CD4-positive, alpha-beta T cell treated with Interleukin-6 for 4 hours (primary cell): ENCODE measurements around the gene ITIH6.
"Not testable (repeated sequence)": the region's sequence is repeated elsewhere in the genome, so short reads cannot be mapped to it uniquely, and the experiment has no call there.

ENCODE experiments used
- DNase-seq: peaks from one replicate; pipeline ENCODE4 v3.0.0-alpha.2; 2020; ENCODE audit warnings: mixed read lengths

Gene ITIH6

GRCh38 chrX:54807524-54808108, 9.6 kb upstream of the ITIH6 start, which contains the start of gene MAGED2:
MAGED2 (plus strand) TSS chrX:54807745; CDS start chrX:54809332, 1,587 bp downstream.
- peak; percentile 70 for DNase-seq

GRCh38 chrX:54799046-54799445, 991 bp upstream of the ITIH6 start:
- DNase-seq: no peak

DNA sequence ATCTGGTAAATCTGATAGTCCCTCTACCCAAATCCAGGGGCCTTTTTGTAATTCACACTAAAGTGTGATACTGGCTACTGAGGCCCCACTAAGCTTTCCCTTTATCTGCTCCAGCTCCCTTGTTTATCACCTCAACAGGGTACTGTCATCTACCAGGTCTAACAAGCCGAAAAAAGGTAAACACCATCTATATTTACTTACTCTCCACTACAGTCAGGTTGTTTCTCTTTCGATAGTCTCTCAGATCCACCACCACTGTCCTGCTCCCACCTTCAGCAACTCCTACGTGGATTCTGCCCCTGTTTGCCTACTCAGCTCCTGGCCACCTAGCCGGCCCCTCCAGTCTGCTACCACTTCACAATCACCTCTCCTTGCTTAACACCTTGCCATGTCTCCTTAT, 3.3 kb downstream of the ITIH6 start:
- no peak for DNase-seq

GRCh38 chrX:54794028-54794427, 4.0 kb downstream of the ITIH6 start:
- no peak for DNase-seq

DNA sequence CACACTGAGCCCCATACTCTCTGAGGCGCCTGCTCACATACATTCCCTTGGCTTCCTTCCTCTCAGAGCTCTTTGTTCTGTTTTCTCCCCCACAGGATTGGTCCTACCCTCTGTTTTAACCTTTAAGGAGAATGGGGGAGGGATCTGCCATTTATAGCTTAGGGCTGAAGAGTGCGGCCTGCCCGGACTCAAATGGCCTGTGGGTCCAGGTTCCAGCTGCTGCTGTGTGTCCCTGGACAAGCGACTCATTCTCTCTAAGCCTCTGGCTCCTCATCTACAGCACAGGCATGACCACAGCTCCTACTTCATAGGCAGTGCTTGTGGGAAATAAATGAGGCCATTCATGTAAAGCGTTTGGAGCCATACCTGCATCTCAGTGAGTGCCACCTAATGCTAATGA, 8.7 kb downstream of the ITIH6 start:
- DNase-seq: not testable (repeated sequence)

GRCh38 chrX:54788446-54788845, 9.6 kb downstream of the ITIH6 start:
- DNase-seq: no peak

DNA sequence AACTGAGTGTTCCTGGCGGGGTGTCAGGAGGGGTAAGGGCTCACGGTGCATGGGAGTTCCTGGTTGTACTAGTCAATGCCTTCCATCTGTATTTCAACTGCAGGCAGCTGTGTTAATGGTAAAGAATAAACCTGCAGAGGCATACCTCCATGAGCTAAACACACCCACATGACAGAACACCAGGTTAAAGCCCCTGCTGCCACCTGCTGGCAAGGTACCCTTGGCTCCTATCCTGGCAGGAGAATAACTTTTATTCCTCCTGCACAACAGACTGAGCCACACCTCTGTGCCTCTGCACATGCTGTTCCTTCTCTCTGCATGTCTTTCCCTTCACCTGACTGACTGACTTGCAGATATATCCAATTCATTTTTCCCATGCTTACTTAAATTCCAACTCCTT, 11.1 kb downstream of the ITIH6 start:
- peak; percentile 53 for DNase-seq

GRCh38 chrX:54785901-54786300, 12.2 kb downstream of the ITIH6 start:
- peak; percentile 12 for DNase-seq

- DNase-seq: no peak
Observed at GRCh38 chrX:54776987-54777672, 20.9 kb downstream of the ITIH6 start.

- no peak for DNase-seq
Observed at GRCh38 chrX:54776061-54776460, 22.0 kb downstream of the ITIH6 start.

DNA sequence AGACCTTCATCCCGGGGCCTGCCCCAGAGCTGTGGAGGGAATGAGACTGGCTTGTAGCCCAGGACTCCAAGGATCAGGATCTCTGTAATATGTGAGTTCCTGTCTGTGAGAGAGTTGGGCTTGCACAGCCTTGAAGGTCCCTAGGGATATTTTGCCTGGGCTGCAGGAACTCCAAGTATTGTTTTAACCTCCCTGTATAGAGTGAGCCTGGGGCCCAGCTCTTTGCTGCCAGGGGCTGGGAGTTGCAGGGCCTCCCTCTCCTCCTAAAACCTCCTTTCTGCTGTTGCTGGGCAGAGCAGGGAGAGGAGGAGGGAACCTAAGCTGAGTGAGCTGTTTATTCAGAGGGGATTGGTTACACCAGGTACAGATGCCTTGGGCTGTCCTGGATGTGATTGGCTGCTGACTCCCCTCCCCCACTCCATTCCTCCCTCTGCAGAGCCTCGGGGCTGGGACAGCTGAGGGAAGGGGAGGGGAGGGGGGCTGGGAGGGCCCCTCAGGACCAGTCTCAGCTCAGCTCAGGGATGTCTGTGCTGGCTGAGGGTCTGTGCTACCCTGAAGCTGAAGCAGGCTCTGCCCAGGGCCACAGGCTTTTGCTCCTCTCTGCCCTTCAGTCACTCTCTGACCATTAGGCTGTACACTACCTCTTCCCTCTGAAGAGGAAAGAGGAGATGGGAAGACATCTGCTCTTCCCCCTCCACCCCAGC, 23.5 kb downstream of the ITIH6 start:
- DNase-seq: not testable (repeated sequence)

GRCh38 chrX:54758114-54759055, 39.7 kb downstream of the ITIH6 start:
- no peak for DNase-seq

- no peak for DNase-seq
Observed at GRCh38 chrX:54754854-54755253, 43.2 kb downstream of the ITIH6 start.

DNA sequence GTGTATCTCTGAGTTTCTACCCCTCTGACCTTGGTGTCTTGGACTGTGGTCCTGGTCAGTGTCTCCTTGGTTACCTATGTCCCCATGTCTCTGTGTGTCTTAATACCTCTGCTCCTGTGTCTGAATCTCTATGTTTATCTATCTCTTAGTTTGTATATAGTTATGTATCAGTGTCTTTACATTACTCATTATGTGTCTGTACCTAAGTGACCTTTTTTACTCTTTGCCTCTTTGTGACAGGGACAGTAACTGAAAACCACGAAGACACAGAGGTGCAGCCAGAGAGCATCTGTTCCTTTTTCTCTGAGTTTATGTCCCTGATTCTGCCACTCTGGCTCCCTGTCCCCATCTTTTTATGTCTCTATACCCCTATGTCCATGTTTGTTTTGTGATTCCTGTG, 49.4 kb downstream of the ITIH6 start:
- DNase-seq: no peak

- DNase-seq: no peak
Observed at GRCh38 chrX:54747733-54748393, 50.2 kb downstream of the ITIH6 start.

- no peak for DNase-seq
Observed at GRCh38 chrX:54746928-54747327, 51.1 kb downstream of the ITIH6 start.

DNA sequence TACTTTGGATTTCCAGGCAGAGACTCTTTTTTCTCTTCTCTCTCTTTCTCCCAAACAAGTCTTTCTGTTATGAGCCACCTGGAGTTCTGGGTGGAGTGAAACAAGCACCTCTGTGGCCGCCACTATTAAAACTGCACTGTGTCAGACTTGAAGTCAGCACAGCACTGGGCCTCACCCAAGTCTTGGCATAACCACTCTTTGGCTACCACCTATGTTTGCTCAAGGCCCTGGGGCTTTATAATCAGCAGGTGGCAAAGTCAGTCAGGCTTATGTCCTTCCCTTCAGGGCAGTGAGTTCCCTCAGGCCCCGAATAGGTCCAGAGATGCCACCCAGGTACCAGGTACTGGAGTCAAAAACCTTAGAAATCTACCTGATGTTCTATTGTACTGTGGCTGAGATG, 52.4 kb downstream of the ITIH6 start:
- no peak for DNase-seq

DNA sequence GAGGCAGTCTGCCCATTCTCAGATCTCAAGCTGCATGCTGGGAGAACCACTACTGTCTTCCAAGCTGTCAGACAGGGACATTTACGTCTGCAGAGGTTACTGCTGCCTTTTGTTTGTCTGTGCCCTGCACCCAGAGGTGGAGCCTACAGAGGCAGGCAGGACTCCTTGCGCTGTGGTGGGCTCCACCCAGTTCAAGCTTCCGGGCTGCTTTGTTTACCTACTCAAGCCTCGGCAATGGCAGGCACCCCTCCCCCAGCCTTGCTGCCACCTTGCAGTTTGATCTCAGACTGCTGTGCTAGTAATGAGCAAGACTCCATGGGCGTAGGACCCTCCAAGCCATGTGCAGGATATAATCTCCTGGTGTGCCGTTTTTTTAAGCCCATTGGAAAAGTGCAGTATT, 59.5 kb downstream of the ITIH6 start:
- not testable (repeated sequence) for DNase-seq

- not testable (repeated sequence) for DNase-seq
Observed at GRCh38 chrX:54736298-54736942, 61.6 kb downstream of the ITIH6 start.

GRCh38 chrX:54721424-54721823, 76.6 kb downstream of the ITIH6 start:
- DNase-seq: no peak

DNA sequence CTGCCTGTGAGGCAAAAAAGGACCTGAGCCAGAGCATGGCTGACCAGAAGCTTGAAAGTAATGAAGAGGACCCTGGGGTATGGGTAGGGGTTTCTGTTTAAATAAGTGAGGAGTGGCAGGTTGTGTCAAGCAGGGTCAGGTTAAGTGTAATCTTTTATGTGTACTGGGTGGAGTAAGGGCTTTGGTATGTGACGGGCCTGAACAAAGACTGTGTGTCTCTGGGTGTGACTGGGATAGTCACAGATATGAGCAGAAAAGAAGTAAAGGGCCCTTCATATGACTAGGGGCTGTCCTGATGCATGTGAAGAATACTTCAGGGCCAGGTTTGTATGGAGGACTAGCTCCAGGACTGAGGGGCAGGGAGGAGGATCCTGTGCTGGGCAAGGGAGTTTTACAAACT, 82.4 kb downstream of the ITIH6 start:
- no peak for DNase-seq

DNA sequence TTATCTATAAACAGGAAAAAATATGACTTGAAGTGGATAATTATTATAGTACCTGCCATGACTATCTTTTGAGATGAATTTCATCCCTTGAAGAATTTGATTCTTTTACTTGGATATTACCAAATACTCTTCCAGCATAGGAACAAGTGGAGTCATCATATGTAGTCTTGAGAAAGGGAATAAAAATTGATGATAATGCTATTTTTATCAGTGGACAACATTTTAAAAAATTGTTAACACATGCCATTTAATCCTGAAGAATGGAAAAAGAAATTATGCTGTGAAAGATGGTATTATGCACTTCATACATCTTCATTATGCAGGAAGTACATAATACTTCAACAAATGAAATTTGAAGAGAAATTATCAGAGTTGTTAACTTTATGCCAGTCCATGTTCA, 83.6 kb downstream of the ITIH6 start:
- DNase-seq: no peak
